Brain microvascular endothelial cell (primary cell): ENCODE results near the gene U2AF2.

Experiments
- DNase-seq: peaks from one replicate; pipeline ENCODE4 v3.0.0-alpha.2; 2020
- H3K27ac ChIP-seq: fragments of 250-450 bp; sonication (Bioruptor Pico); 2 replicates; pipeline ENCODE4 v1.5.1; 2020; ENCODE audit warnings: mild to moderate bottlenecking, moderate library complexity
- H3K27me3 ChIP-seq: fragments of 250-450 bp; sonication (Bioruptor Pico); replicated peaks from 2 replicates; pipeline ENCODE4 v1.5.1; 2020; ENCODE audit warnings: mild to moderate bottlenecking
- H3K36me3 ChIP-seq: fragments of 250-450 bp; sonication (Bioruptor Pico); replicated peaks from 2 replicates; pipeline ENCODE4 v1.5.1; 2020; ENCODE audit warnings: mild to moderate bottlenecking
- H3K4me3 ChIP-seq: 2 replicates; pipeline ENCODE4 v1.5.1; 2011; ENCODE audit warnings: low read depth, mild to moderate bottlenecking, control low read depth, low read length, moderate library complexity
- in situ Hi-C: cut with HindIII; loops from 2 replicates; pipeline ENCODE4 v1.10.0; 2017; ENCODE audit warnings: low sequenced_read_pairs, low pct_ligation_motif_present
- TF ChIP-seq, protein P1 (sequence below): IDR thresholded peaks from 2 replicates; pipeline ENCODE4 v1.5.1; 2011; ENCODE audit warnings: low read depth, mild to moderate bottlenecking, moderate library complexity, low read length, control low read depth, inconsistent platforms; ENCODE audit errors: missing control alignments

The U2AF2 gene

GRCh38 chr19:55683449-55684261, 28.8 kb downstream of the U2AF2 start:
- TF ChIP-seq, protein P1, sequence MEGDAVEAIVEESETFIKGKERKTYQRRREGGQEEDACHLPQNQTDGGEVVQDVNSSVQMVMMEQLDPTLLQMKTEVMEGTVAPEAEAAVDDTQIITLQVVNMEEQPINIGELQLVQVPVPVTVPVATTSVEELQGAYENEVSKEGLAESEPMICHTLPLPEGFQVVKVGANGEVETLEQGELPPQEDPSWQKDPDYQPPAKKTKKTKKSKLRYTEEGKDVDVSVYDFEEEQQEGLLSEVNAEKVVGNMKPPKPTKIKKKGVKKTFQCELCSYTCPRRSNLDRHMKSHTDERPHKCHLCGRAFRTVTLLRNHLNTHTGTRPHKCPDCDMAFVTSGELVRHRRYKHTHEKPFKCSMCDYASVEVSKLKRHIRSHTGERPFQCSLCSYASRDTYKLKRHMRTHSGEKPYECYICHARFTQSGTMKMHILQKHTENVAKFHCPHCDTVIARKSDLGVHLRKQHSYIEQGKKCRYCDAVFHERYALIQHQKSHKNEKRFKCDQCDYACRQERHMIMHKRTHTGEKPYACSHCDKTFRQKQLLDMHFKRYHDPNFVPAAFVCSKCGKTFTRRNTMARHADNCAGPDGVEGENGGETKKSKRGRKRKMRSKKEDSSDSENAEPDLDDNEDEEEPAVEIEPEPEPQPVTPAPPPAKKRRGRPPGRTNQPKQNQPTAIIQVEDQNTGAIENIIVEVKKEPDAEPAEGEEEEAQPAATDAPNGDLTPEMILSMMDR = no peak
- Histone ChIP-seq H3K36me3 (peaks cover 48% of the 10 kb centered on the region), H3K27me3 (no peaks in the 10 kb centered on the region), H3K27ac (no peak overlapping the region), H3K4me3 (no peak overlapping the region)
- in situ Hi-C loops = no loop called here
- no peak for DNase-seq

GRCh38 chr19:55684946-55685681, 30.3 kb downstream of the U2AF2 start:
- TF ChIP-seq, protein P1 = no peak
- in situ Hi-C loops = no loop called here
- Histone ChIP-seq H3K4me3 (no peak overlapping the region), H3K27ac (no peak overlapping the region), H3K27me3 (no peaks in the 10 kb centered on the region), H3K36me3 (peaks cover 48% of the 10 kb centered on the region)
- DNase-seq = no peak

DNA sequence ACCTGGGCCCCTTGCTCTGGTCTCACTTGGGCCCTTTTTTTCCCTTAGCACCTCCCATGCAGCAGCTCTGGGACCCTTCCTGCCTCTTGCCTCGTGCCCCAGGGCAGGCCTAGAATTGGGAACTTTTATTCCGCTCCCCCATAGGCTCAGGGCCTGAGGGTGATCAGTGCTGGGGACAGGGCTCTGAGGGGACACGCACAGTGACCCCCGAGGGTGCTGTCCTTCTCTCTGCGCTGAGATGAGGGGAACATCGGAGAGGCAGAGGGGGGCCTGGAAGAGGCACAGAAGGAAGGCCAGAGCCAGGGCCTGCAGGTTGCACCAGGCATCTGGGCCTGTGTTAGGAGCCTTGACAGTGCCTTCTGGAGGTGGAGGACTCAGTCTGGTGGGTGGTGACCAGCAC, 30.9 kb downstream of the U2AF2 start:
- DNase-seq = no peak
- peaks cover 49% of the 10 kb centered on the region for H3K36me3 ChIP-seq
- no peaks in the 10 kb centered on the region for H3K27me3 ChIP-seq
- in situ Hi-C loops = no loop called here
- H3K27ac ChIP-seq = no peak overlapping the region
- TF ChIP-seq, protein P1 = no peak
- H3K4me3 ChIP-seq = no peak overlapping the region

DNA sequence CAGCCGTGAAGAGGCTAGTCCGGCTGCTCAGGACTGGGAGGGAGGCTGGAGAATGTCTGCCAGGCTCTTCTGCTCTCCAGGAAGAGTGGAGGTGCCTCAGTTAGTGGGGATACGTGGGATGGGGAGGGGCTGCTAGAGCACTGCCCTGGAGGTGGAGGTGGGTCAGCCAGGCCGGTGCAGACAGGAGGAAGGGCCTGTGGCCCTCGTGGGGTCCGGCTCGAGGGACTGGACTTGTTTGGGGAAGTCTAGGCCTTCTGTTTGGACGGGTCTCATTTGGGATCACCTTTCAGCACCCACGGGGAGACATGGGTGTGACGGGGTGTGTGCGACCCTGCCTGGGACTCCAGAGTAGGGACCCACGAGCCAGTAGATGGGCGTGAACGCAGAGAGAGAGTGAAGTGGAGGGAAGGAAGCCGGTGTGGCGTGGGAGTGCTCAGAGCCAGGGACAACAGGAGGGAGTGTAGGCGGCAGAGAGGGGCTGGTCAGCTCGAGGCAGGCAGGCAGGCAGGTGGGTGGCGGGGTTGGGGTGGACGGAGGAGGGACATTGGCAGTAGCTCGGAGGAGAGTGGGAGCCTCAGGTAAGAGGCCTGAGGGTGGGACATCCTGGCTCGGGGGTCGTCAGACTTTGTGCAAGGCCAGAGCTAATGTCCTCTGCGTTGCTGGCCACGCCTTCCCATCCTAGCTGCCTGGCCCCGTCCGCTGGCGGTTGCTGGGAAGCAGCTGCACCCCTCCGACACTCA, 31.6 kb downstream of the U2AF2 start:
- TF ChIP-seq, protein P1 = no peak
- DNase-seq = no peak
- peaks cover 47% of the 10 kb centered on the region for H3K36me3 ChIP-seq
- in situ Hi-C loops = no loop called here
- H3K27me3 ChIP-seq = no peaks in the 10 kb centered on the region
- no peak overlapping the region for H3K27ac ChIP-seq
- no peak overlapping the region for H3K4me3 ChIP-seq

GRCh38 chr19:55687281-55688201, 32.7 kb downstream of the U2AF2 start:
- DNase-seq = no peak
- in situ Hi-C loops = no loop called here
- no peak overlapping the region for H3K27ac ChIP-seq
- no peak overlapping the region for H3K4me3 ChIP-seq
- TF ChIP-seq, protein P1 = no peak
- peaks cover 47% of the 10 kb centered on the region for H3K36me3 ChIP-seq
- H3K27me3 ChIP-seq = no peaks in the 10 kb centered on the region
